ENCODE results near the gene PPM1A.

The PPM1A gene

DNA sequence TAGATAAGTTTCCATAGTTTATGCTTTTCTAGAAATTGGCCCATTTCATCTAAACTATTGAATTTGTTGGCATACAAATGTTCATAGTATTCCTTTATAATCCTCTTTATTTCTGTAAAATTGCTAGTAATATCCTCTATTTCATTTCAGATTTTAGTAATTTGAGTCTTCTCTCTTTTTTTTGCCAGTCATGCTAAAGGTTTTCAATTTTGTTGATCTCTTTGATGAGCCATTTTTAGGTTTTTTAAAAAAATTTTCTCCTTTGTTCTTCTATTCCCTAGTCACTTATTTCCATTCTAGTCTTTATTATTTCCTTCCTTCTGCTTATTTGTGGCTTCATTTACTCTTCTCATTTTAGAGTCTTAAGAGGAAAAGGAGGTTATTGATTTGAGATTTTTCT lies 19.4 kb upstream of the PPM1A start:
- H3K18ac ChIP-seq (ENCODE audit: low read length) = no peak overlapping the region
- H4K5ac ChIP-seq (ENCODE audit: low read length) = no peak overlapping the region
- H3K4me3 ChIP-seq (ENCODE audit: low read length) = no peak overlapping the region
- H3K56ac ChIP-seq (ENCODE audit: low read length) = no peak overlapping the region
- no peaks in the 10 kb centered on the region for H3K27me3 ChIP-seq (ENCODE audit: insufficient read depth, low read length, poor library complexity)
- no peak overlapping the region for H2BK15ac ChIP-seq (replicated peaks; ENCODE audit: low read depth)
- H2BK5ac ChIP-seq (ENCODE audit: low read length) = no peak overlapping the region
- H3K36me3 ChIP-seq (ENCODE audit: control insufficient read depth, insufficient read depth, low read length) = no peaks in the 10 kb centered on the region
- H3K4me1 ChIP-seq (ENCODE audit: control insufficient read depth, low read depth, low read length) = no peaks in the 10 kb centered on the region
- H4K8ac ChIP-seq (ENCODE audit: low read depth, low read length) = no peak overlapping the region
- no peak overlapping the region for H3K23ac ChIP-seq (ENCODE audit: low read length)
- no peak overlapping the region for H3K9ac ChIP-seq (ENCODE audit: low read length)
- H2AK5ac ChIP-seq (ENCODE audit: low read length) = no peak overlapping the region
- no peak overlapping the region for H3K27ac ChIP-seq (ENCODE audit: low read depth, low read length)
- DNase-seq = no peak
- H3K79me1 ChIP-seq (ENCODE audit: low read length) = no peaks in the 10 kb centered on the region
- no peaks in the 10 kb centered on the region for H3K79me2 ChIP-seq (ENCODE audit: control insufficient read depth, insufficient read depth, low read length)
- H3K4me2 ChIP-seq (ENCODE audit: low read length) = no peak overlapping the region
- H2BK120ac ChIP-seq (ENCODE audit: low read depth, low read length) = no peak overlapping the region
- H3K4ac ChIP-seq (ENCODE audit: low read depth, low read length) = no peak overlapping the region

GRCh38 chr14:60232185-60232584 lies 16.8 kb upstream of the PPM1A start:
- Histone ChIP-seq H2BK5ac (ENCODE audit: low read length) (no peak overlapping the region), H3K36me3 (ENCODE audit: control insufficient read depth, insufficient read depth, low read length) (no peaks in the 10 kb centered on the region), H3K4me1 (ENCODE audit: control insufficient read depth, low read depth, low read length) (no peaks in the 10 kb centered on the region), H3K27ac (ENCODE audit: low read depth, low read length) (no peak overlapping the region), H4K5ac (ENCODE audit: low read length) (no peak overlapping the region), H2AK5ac (ENCODE audit: low read length) (no peak overlapping the region), H3K4me3 (ENCODE audit: low read length) (no peak overlapping the region), H4K8ac (ENCODE audit: low read depth, low read length) (no peak overlapping the region), H3K4me2 (ENCODE audit: low read length) (no peak overlapping the region), H3K9ac (ENCODE audit: low read length) (no peak overlapping the region), H3K79me1 (ENCODE audit: low read length) (no peaks in the 10 kb centered on the region), H3K56ac (ENCODE audit: low read length) (no peak overlapping the region), H3K79me2 (ENCODE audit: control insufficient read depth, insufficient read depth, low read length) (no peaks in the 10 kb centered on the region), H3K18ac (ENCODE audit: low read length) (no peak overlapping the region), H3K23ac (ENCODE audit: low read length) (no peak overlapping the region), H3K27me3 (ENCODE audit: insufficient read depth, low read length, poor library complexity) (no peaks in the 10 kb centered on the region), H2BK15ac (replicated peaks; ENCODE audit: low read depth) (no peak overlapping the region), H2BK120ac (ENCODE audit: low read depth, low read length) (no peak overlapping the region), H3K4ac (ENCODE audit: low read depth, low read length) (no peak overlapping the region)
- no CpG with 5 or more reads among the region's 1 CpG for WGBS (ENCODE audit: extremely low coverage, insufficient coverage, low lambda C conversion rate)
- no peak for DNase-seq

- no peak overlapping the region for H2BK5ac ChIP-seq (ENCODE audit: low read length)
- no peak overlapping the region for H3K9ac ChIP-seq (ENCODE audit: low read length)
- WGBS (ENCODE audit: extremely low coverage, insufficient coverage, low lambda C conversion rate) = no CpG with 5 or more reads among the region's 3 CpGs
- no peak overlapping the region for H2BK15ac ChIP-seq (replicated peaks; ENCODE audit: low read depth)
- no peak for DNase-seq
- no peak overlapping the region for H3K56ac ChIP-seq (ENCODE audit: low read length)
- H3K18ac ChIP-seq (ENCODE audit: low read length) = no peak overlapping the region
- no peaks in the 10 kb centered on the region for H3K4me1 ChIP-seq (ENCODE audit: control insufficient read depth, low read depth, low read length)
- H2AK5ac ChIP-seq (ENCODE audit: low read length) = no peak overlapping the region
- no peak overlapping the region for H3K4ac ChIP-seq (ENCODE audit: low read depth, low read length)
- no peaks in the 10 kb centered on the region for H3K27me3 ChIP-seq (ENCODE audit: insufficient read depth, low read length, poor library complexity)
- no peaks in the 10 kb centered on the region for H3K36me3 ChIP-seq (ENCODE audit: control insufficient read depth, insufficient read depth, low read length)
- H2BK120ac ChIP-seq (ENCODE audit: low read depth, low read length) = no peak overlapping the region
- no peak overlapping the region for H3K23ac ChIP-seq (ENCODE audit: low read length)
- no peak overlapping the region for H3K27ac ChIP-seq (ENCODE audit: low read depth, low read length)
- no peaks in the 10 kb centered on the region for H3K79me1 ChIP-seq (ENCODE audit: low read length)
- no peak overlapping the region for H4K5ac ChIP-seq (ENCODE audit: low read length)
- no peak overlapping the region for H3K4me2 ChIP-seq (ENCODE audit: low read length)
- H3K4me3 ChIP-seq (ENCODE audit: low read length) = no peak overlapping the region
- no peak overlapping the region for H4K8ac ChIP-seq (ENCODE audit: low read depth, low read length)
- no peaks in the 10 kb centered on the region for H3K79me2 ChIP-seq (ENCODE audit: control insufficient read depth, insufficient read depth, low read length)
These were observed 15.8 kb upstream of the PPM1A start for GRCh38 chr14:60233251-60233650.

- H2BK15ac ChIP-seq (replicated peaks; ENCODE audit: low read depth) = no peak overlapping the region
- H3K79me1 ChIP-seq (ENCODE audit: low read length) = no peaks in the 10 kb centered on the region
- no peaks in the 10 kb centered on the region for H3K79me2 ChIP-seq (ENCODE audit: control insufficient read depth, insufficient read depth, low read length)
- no peak overlapping the region for H3K4ac ChIP-seq (ENCODE audit: low read depth, low read length)
- no peak for DNase-seq
- H4K8ac ChIP-seq (ENCODE audit: low read depth, low read length) = no peak overlapping the region
- H2AK5ac ChIP-seq (ENCODE audit: low read length) = no peak overlapping the region
- H3K18ac ChIP-seq (ENCODE audit: low read length) = no peak overlapping the region
- no peaks in the 10 kb centered on the region for H3K36me3 ChIP-seq (ENCODE audit: control insufficient read depth, insufficient read depth, low read length)
- no peak overlapping the region for H3K27ac ChIP-seq (ENCODE audit: low read depth, low read length)
- no peaks in the 10 kb centered on the region for H3K27me3 ChIP-seq (ENCODE audit: insufficient read depth, low read length, poor library complexity)
- no peak overlapping the region for H3K56ac ChIP-seq (ENCODE audit: low read length)
- no peak overlapping the region for H3K9ac ChIP-seq (ENCODE audit: low read length)
- H3K4me2 ChIP-seq (ENCODE audit: low read length) = no peak overlapping the region
- no peak overlapping the region for H2BK5ac ChIP-seq (ENCODE audit: low read length)
- H4K5ac ChIP-seq (ENCODE audit: low read length) = no peak overlapping the region
- no peaks in the 10 kb centered on the region for H3K4me1 ChIP-seq (ENCODE audit: control insufficient read depth, low read depth, low read length)
- no peak overlapping the region for H2BK120ac ChIP-seq (ENCODE audit: low read depth, low read length)
- H3K4me3 ChIP-seq (ENCODE audit: low read length) = no peak overlapping the region
- H3K23ac ChIP-seq (ENCODE audit: low read length) = no peak overlapping the region
These were observed 15.1 kb upstream of the PPM1A start for GRCh38 chr14:60233891-60234290.

GRCh38 chr14:60235440-60235839 lies 13.6 kb upstream of the PPM1A start:
- Histone ChIP-seq H3K56ac (ENCODE audit: low read length) (no peak overlapping the region), H3K27me3 (ENCODE audit: insufficient read depth, low read length, poor library complexity) (no peaks in the 10 kb centered on the region), H3K4ac (ENCODE audit: low read depth, low read length) (no peak overlapping the region), H4K8ac (ENCODE audit: low read depth, low read length) (no peak overlapping the region), H3K79me2 (ENCODE audit: control insufficient read depth, insufficient read depth, low read length) (no peaks in the 10 kb centered on the region), H2BK120ac (ENCODE audit: low read depth, low read length) (no peak overlapping the region), H3K79me1 (ENCODE audit: low read length) (no peaks in the 10 kb centered on the region), H3K23ac (ENCODE audit: low read length) (no peak overlapping the region), H3K4me3 (ENCODE audit: low read length) (no peak overlapping the region), H3K4me1 (ENCODE audit: control insufficient read depth, low read depth, low read length) (no peaks in the 10 kb centered on the region), H3K27ac (ENCODE audit: low read depth, low read length) (no peak overlapping the region), H4K5ac (ENCODE audit: low read length) (no peak overlapping the region), H3K4me2 (ENCODE audit: low read length) (no peak overlapping the region), H2BK15ac (replicated peaks; ENCODE audit: low read depth) (no peak overlapping the region), H3K9ac (ENCODE audit: low read length) (no peak overlapping the region), H3K18ac (ENCODE audit: low read length) (no peak overlapping the region), H2AK5ac (ENCODE audit: low read length) (no peak overlapping the region), H3K36me3 (ENCODE audit: control insufficient read depth, insufficient read depth, low read length) (no peaks in the 10 kb centered on the region), H2BK5ac (ENCODE audit: low read length) (no peak overlapping the region)
- WGBS (ENCODE audit: extremely low coverage, insufficient coverage, low lambda C conversion rate) = no CpG with 5 or more reads among the region's 2 CpGs
- no peak for DNase-seq

DNA sequence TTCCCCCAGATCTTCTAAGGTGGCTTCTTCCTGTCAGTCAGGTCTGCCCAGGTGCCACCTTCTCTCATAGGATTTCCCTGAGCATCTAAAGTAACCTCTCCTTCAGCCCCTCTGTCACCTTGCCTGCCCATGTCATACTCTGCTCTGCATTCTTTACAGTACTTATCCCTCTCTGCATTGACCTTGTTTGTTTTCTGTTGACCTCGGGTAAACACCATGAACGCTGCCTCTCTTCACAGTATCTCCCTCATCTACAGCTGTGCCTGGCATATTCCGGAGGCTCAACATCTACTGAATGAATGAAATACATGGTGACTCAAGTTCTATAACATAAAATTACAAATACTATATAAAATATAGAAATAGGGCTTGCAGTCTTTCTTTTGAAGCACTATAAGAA lies 10.1 kb upstream of the PPM1A start:
- Histone ChIP-seq H3K79me1 (ENCODE audit: low read length) (no peaks in the 10 kb centered on the region), H3K56ac (ENCODE audit: low read length) (no peak overlapping the region), H3K36me3 (ENCODE audit: control insufficient read depth, insufficient read depth, low read length) (no peaks in the 10 kb centered on the region), H3K4ac (ENCODE audit: low read depth, low read length) (no peak overlapping the region), H3K23ac (ENCODE audit: low read length) (no peak overlapping the region), H3K18ac (ENCODE audit: low read length) (no peak overlapping the region), H2BK120ac (ENCODE audit: low read depth, low read length) (no peak overlapping the region), H2BK5ac (ENCODE audit: low read length) (no peak overlapping the region), H2BK15ac (replicated peaks; ENCODE audit: low read depth) (no peak overlapping the region), H3K4me1 (ENCODE audit: control insufficient read depth, low read depth, low read length) (no peaks in the 10 kb centered on the region), H3K27me3 (ENCODE audit: insufficient read depth, low read length, poor library complexity) (no peaks in the 10 kb centered on the region), H2AK5ac (ENCODE audit: low read length) (no peak overlapping the region), H4K5ac (ENCODE audit: low read length) (no peak overlapping the region), H3K4me3 (ENCODE audit: low read length) (no peak overlapping the region), H3K27ac (ENCODE audit: low read depth, low read length) (no peak overlapping the region), H4K8ac (ENCODE audit: low read depth, low read length) (no peak overlapping the region), H3K9ac (ENCODE audit: low read length) (no peak overlapping the region), H3K4me2 (ENCODE audit: low read length) (no peak overlapping the region), H3K79me2 (ENCODE audit: control insufficient read depth, insufficient read depth, low read length) (no peaks in the 10 kb centered on the region)
- DNase-seq = no peak
- WGBS (ENCODE audit: extremely low coverage, insufficient coverage, low lambda C conversion rate) = no CpG with 5 or more reads among the region's 3 CpGs

All from mesendoderm (in vitro differentiated cells).